ENCODE data around the gene NKX2-3.

The NKX2-3 gene

DNA sequence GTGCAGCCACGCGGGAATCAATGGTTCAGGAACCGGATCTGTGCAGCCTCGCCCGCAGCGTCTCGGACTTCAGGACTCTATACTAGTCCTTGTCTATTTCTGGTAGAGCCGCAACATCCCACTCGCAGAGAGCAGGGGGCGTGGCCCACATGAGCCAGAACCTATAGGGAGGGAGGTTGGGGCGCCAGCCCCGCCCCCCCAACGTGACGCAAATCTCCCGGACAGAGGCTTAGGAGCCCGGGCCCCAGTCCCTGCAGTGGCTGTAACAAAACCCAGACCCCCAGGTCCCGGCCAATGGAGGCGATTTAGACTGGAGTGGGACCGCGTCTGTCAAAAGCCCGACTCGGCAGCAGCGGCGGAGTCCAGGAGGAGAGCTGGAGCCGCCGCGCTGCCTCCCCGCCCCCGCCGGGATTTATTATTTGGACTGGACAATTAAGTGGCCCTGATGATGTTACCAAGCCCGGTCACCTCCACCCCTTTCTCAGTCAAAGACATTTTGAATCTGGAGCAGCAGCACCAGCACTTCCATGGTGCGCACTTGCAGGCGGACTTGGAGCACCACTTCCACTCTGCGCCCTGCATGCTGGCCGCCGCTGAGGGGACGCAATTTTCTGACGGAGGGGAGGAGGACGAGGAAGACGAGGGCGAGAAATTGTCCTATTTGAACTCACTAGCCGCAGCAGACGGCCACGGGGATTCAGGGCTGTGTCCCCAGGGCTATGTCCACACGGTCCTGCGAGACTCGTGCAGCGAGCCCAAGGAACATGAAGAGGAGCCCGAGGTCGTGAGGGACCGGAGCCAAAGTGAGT lies at the start of gene NKX2-3:
Gene NKX2-3 (plus strand): TSS at position 256 of the 809 bp plus-strand sequence. CDS start 190 bp downstream, at position 446.
- no peak for DNase-seq (ENCODE audit: low spot score)

DNA sequence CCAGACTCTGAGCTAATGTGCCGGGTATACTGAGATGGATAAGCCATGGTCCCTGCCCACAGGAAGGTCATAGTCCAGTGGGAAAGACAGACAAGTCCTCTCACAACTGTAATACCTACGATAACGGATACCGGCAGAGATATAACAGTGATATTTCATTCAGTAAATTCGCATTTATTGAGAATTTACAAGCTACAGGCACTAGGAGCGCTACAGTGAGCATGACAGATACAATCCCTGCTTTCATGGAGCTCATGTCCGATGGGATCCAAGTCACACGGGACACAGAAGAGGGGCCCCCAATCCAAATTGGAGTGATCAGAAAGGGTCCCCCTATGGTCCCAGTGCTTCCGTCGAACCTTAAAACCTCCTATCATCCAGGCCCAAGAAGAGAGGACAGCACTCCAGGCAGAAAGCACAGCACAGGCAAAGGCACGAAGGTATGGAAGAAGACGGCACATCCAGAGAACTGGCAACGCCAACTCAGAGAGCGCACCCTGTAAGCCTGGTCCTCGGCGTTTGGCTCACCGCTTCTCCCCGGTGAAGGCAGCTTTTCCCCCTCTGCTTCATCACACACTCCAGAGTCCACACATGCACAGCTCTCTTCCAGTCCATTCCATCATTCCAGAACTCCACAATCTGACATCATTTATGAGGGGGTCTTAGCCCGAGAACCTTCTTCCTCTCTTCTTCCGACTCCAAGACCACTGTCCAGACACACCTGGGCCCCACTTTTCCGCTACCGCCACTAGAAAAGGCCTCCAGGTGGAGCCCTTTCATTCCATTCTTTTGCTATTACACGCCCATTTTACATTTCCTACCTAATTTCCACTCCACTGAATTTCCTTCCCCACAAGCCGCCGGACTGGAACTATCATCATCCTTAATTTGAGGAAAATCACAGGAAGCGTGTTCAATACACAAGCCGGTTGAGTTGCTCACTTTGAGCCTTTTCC lies 47.8 kb upstream of the NKX2-3 start:
- DNase-seq (ENCODE audit: low spot score), result no peak

DNA sequence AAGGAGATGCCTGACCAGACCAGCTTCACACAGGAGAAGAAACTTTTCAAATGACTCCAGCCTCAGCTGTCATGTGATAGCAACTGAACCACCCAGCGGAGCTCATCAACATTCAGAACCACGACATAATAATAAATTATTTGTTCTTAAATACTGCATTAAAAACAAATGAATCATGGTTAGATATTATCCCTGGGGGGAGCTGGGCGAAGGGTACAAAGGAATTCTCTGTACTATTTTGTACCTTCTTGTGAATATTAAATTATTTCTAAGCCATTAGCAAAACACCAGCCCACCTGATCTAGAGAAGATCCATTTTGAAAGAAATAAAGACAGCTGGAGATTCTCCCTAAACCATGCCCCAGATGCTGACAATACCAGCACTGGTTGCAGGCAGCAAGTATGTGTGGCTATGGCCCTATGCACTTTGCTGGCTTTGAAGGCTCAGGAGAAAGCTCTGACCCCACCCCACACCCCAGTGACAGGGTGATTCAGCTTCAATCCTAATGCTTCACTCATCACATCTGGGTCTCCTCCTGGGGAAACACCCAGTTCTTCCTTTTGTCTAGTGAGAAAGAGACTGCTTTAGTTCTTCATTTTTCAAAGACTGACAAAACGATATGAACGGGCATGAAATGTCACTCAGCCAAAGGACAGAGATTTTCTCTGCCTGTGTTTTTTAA lies 45.5 kb upstream of the NKX2-3 start:
- no peak for DNase-seq (ENCODE audit: low spot score)

DNA sequence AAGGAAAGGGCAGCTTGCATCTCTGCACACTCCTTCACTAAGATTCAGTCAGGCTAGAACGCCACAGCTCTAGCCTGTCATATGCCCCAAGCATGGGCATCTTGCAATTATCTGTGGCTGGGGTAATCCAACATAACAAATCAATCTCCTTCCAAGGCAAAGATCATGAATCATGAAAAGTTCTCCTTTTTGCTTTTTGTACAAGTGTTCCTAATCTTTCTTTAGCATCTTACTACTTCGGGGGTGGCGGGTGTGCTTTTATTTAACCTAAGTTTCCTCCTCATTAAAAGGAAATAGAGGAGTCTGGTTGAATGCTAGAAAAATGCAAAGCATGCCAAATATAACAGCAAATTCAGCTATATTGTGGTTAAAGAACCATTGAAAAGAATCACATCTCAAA lies 43.5 kb upstream of the NKX2-3 start:
- DNase-seq (ENCODE audit: low spot score), result no peak

DNA sequence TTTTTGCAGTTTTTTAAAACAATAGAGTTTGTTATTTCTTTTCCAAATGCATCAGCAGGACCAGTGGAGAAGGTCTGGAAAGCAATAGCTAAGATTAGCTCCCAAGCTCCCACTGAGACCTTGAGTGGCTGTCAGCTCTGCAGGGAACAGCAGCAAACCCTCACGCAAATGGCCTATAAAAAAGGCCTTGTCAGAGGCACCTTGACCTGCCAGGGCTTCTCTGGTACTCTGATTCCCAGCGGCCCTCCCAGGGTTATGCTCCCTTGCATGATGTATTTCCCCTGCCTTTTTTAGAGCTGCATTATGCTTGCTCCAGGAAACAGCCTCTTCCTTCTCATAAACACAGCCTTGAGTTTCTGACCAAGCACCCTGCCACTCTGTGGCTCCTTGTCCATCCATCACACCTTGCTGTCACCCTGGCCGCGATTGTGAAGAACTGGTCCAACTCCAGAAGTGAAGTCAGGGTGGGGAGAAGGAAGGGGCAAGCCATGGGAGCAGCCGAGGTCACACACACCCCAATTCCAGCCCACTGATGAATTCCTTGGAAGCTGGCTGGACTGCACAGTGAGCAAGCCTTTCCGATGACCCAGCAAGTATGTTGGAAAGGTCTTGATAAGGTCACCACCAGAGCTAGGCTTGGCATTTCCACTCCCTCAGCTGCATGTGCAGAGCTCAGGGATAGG lies 35.3 kb upstream of the NKX2-3 start:
- no peak for DNase-seq (ENCODE audit: low spot score)

DNA sequence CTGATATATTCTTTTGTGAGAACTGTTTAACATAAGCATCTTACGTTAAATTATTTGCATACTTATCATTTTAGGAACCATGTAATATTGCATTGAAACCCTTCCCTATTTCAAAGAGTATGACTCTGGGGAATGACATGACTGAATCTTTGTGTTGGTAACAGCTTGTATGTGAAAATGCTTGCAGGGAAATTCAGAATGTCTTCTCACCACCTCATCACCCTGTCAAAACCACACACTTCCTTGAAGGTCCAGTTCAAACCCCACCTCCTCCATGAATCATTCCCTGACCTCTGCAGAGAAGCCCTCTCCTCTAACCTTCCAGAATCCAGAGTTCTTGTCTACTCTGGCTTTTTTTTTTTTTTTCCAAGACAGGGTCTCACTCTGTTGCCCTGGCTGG lies 26.3 kb upstream of the NKX2-3 start:
- no peak for DNase-seq (ENCODE audit: low spot score)

DNA sequence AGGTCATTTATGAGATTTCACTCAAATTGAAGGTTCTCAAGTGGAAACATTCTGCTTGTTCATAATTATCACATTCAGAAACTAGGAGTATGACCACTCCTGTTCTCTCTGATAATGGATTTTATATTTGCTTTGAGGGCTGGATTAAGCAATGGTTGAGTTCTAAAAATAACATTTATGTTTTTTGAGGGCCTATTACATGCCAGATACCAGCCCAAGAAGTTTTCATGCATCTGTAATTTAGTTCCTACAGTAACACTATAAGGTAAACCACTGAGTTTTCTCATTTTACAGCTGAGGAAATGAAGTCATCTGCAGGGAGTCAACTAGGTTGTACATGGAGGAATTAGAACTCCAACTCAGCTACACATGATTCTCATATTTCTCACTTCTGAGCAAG lies 25.5 kb upstream of the NKX2-3 start:
- no peak for DNase-seq (ENCODE audit: low spot score)

DNA sequence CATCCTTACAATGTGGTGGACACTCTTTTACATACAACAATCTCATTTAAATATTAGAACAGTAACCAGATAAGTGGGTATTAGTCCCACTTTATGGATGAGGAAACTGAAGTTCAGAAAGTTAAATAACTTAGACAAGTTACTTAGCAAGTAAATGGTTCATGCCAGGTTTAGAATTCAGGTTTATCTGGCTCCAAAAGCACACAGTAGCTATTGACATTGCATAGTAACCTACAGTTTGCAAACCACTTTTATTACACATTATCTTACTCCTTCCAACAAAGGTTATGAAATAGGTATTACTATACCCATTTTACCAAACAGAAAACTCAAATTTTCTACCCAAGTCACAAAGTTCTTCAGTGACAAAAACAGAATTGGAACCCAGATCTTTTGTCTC lies 19.7 kb upstream of the NKX2-3 start:
- DNase-seq (ENCODE audit: low spot score), result no peak

DNA sequence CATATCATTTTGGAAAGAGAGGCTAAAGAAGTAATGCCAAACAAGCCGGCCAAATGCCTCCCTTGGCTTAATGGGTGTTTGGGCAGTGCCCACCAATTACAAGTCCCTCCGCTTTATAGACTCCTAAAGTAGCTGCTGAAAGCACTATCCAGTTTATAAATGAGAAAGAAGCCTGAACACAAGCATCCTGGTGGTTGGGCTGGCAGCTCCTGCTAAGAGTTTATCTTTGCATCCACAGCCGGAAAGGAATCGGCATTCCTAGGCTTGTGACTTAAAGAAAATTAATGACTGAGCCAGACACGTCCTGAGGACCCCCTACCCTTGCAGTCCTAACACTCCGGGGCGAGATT lies 13.1 kb upstream of the NKX2-3 start:
- DNase-seq (ENCODE audit: low spot score), result no peak

DNA sequence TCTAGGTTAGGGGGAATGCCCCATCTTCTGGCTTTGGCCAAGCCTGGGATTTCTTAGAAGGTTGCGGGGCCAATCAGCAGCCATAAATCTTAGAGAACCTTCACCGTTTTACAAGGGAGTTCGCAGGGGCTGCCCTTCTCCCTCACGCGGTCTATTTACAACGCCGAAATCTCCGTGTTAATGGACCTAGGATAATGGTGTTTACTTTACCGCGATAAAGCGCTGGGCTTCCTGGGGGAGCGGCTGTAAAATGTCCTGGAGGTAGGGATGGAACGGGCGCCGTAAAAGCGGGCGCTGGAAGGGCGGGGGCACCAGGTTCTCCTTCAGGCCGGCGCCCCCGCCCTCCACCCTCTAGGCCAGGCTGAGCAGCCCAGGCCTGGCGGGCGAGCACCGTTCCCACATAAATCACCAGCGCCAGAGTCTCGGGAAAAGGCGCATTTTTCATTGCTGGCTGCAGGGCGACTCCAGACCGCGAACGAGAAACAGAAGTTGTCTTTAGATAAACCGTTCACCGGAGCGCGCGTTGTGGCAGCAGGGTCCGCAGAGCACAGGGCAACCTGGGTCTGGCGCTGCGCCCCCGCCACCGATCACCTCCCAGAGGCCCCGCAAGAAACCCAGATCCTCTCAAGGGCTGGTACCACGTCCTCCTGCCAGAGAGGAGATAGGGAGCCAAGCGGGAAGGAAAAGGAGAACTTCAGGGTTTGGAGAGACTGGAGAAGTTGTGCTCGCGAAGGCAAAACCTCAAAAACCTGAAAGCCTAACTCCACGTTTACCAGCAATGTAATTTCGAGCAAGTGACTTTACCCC lies 12.5 kb upstream of the NKX2-3 start:
- peak; percentile 6 for DNase-seq (ENCODE audit: low spot score)

DNA sequence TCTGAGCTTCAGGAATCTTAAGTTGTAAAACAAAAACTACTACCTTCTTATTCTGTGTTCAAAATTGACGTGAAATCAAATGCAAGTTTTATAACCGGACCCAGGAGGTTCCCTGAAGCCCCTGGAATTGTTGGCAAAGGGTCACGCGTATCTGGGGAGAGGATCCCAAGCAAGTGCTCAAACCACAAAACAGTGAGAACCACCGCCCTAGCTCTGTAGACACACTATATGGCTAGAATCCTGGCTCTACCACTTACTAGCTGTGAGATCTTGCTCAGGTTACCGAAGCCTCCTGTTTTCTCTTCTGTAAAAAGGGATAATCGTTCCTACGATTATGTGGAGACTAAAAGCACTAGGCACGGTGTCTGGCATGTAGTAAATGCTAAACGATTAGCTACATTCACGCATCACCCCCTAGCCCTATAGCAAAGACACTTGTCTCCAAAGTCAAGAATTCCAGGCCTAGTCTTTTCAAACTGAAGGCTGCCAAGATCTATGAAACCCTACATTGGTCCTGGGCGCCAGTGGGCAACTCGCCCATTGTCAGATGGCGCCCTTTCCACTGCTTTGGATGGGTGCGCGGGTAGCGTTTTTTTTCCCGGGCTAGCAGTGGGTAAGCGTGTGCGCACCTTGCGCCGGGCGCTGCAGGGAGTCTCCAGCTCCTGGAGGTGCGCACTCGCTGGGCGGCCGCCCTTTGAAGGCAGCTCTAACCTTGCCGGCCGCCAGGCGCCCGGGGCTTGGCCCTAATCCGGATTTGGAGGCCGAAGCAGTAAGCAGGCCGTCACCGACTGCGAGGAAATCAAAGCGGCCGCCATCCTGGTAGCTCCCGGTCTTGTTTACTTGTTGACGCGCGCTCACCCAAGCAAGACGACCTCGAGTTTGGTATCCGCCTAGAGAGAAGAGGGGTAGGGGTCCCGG lies 11.6 kb upstream of the NKX2-3 start:
- no peak for DNase-seq (ENCODE audit: low spot score)

DNA sequence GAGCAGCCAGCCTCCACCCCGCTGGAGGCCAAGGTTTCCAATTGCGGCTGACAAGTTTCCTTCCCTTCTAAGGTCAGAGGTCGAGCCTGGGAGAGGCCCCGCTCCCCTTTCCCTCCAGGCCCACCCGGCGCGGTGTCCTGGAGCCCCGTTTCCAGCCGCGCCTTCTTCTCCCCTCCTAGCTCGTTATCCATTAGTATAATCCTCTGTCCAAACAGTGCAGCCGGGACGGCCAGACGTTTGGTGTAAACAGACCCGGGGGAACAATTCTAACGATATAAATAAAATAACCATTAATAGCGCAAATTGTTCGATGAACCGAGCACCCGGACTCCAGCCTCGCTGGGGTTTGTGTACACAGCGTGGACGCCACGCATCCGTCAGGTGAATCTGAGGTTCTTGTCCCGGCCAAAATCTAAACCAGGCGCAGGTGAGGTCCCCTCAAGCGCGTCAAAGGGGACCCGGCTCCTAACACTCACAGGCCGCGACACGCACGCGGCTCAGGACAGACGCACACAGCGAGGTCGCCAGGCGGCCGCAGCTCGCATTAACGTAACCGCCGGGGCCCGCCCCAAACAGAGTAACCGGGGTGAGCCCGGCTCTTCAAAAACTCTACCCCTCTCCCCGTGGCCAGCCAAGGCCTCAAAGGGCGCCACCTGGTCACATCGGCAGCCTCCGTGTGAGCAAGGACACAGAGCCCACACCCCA lies 10.8 kb upstream of the NKX2-3 start:
- DNase-seq (ENCODE audit: low spot score), result no peak

DNA sequence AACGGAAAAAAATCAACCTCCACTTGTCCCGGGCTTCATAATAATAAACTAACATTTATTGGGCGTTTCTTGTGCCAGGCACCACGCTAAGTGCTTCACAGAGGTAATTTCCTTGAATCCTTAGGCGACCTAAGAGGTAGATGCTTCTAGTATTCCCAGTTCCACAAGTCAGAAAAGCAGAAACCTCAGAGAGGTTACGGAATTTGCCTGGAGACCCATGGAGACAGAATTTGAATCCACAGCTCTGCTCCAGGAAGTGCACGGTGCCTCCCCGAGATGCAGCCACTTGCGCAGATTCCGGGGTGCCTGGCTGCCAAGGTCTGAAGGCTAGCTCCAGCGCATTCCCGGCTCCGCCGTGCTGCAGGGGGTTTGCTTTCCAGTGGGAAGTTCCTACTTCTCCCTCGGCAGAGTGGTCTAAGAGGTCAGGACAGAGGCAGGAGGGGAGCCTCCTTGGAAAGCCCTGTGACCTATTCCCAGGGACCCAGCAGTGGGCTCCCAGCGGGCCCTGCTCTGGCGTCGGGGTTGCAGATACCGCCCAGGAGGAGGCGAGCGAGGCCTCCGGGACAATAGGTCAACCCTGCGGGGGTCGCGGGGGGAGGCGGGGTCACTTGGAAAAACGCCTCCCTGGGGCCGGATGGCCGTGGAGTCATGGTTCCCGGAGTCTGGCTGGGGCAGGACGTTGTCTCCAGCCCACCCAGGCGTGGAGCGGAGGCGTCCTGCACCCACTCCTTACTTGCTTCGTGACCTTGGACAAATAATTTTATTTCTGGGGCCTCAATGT lies 10.1 kb upstream of the NKX2-3 start:
- no peak for DNase-seq (ENCODE audit: low spot score)

DNA sequence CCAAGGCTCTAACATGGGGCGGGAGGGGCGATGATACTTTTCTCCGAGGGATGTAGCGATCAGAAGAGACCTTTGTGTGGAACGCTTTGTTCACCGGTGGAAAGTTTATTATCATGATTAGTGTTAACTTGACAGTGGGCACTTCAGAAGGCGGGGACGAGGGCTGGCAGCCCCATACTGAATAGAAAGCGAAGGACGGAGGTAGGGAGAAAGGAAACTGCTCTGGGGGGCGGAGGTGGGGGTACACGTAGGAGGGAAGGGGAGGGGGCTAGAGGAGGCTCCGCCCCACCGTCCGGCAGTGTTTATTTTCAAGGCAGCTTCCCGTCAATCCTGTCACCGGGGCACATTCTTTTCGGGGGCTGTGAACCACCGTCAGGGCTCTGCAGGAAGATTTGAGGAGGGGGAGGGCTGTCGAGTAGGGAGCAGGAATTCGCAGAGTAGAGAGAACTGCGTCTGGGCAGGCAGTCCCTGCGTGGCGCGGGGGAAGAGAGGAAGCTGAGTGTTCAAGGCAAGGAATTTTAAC lies 9.4 kb upstream of the NKX2-3 start:
- DNase-seq (ENCODE audit: low spot score), result no peak

DNA sequence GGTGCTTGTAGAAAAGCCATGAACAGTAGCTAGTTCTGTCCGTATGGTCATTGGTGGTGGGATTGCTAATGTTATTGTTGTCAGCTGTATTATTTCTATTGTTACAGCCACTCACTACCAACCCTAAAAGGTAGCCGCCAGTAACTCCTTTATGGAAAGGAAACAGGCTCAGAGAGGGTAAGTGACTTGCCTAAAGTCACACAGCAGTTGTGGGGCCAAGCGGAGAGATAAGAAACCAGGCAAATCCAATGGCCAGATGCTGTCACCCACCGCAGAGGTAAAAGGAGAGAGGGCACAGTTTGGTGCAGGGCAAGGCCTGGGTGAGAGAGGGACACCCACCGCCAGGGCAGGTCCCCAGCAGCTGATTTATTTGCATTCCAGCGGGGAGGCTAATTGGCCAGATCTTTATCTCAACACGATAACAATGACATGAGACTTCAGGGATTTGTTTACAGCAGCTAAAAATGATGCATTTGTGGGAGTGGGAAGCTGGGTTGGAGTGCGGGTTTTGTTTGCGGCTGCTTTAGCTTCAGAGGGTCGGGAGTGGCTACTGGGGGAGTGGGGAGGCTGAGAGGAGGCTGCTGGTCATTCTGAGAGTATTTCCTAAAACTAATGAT lies 8.6 kb upstream of the NKX2-3 start:
- no peak for DNase-seq (ENCODE audit: low spot score)

DNA sequence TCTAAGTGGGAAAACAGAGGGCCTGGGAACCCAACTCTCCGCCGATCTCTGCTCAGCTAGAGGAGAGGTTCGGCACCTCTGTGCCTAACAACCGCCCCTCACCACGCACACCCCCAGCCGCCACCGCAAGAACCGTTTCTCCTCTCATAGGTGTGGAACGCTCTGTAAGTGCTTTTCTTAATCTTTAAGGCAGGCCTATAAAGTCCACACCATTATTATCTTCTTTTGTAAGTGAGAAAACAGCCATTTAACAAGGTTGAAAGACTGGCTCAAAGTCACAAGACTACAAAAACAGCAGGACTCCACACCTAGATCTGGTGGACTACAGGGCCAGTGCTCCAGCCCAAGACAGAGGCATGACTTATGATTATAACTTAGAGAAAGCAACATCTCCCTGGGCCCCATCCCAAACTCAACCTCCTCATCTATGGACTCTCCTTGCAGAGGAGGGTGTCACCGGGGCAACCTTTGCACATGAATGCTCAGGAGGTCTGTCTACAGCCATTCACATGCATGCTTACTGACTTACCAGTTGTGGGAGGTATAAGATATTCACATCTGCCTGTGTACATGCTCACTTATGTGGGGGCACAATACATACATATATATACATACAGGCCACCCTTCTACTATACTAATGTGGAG lies 7.9 kb upstream of the NKX2-3 start:
- DNase-seq (ENCODE audit: low spot score), result no peak

DNA sequence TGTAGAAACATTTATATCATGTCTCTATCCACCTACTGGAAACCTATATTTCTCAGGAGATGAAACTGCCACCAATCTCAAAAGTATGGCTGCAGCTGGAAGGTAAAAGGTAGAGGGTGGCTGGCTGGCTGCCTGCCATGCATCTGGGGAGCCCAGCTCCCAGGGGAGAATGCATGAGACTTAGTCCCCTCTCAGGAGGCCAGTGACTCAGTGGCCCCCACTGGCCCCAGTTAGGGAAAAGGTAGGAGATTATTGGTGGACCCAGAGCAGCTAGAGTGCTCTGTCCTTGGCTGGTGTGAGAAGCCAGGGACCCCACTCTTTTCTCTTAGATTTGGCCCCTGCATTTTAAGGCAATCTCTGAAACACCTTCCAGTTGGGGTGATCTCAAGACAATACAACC lies 6.8 kb upstream of the NKX2-3 start:
- DNase-seq (ENCODE audit: low spot score), result no peak
